GM21528 (cell line): Measurements from ENCODE around the gene APOBEC3C.
"Not testable (repeated sequence)": the region's sequence is repeated elsewhere in the genome, so short reads cannot be mapped to it uniquely, and the experiment has no call there.

Experiments
- ATAC-seq: cut with Tn5 transposase; IDR thresholded peaks from one replicate; pipeline ENCODE4 v1.9.1; 2021; ENCODE audit warnings: mild to moderate bottlenecking, moderate library complexity; ENCODE audit not compliant: unreplicated experiment, low FRiP score

The APOBEC3C gene

DNA sequence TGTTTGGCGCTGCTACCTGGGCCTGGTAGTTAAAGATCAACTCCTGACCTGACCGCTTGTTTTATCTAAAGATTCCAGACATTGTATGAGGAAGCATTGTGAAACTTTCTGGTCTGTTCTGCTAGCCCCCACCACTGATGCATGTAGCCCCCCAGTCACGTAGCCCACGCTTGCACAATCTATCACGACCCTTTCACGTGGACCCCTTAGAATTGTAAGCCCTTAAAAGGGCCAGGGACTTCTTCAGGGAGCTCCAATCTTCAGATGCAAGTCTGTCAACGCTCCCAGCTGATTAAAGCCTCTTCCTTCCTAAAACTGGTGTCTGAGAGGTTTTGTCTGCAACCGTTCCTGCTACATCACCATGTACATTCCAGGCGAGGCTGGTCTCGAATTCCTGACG is 41.6 kb downstream of the APOBEC3C start:
- ATAC-seq: no peak

DNA sequence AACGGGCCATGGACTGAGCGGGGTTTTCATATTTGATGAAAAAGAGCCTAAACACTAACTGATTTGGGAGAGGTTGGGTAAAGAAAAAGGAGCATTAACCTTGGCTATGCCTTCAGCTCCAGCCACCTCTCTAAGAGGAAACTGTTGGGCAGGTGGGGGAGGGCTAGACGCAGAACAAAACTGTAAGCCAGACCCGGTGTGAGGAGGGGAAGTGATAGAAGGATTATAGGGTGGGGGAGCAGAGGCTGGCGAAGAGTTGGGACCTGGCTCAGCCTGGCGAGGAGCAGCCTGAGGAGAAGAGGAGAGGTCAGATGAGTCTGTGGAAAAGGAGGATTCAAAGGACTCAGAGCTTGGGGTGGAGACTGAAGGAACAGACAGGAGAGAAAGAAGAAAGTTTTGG is 47.2 kb downstream of the APOBEC3C start:
- ATAC-seq: not testable (repeated sequence)

DNA sequence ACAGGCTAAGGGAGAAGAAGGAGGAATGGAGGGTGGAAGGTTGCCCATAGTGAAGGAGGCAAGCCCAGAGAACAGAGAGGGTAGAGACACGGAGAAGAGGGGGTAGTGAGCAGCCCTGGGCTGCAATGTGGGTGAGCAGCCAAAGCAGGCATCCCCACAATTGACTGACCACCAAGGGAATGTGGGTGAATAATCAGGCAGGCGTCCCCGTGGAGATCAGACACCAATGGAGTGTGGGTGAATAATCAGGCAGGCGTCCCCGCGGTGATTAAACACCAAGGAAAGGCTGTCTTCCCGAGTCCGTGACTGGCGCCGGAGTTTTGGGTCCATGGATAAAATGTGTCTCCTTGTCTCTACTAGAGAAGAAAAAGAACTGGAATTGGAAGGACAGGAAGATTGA is 47.9 kb downstream of the APOBEC3C start:
- ATAC-seq: not testable (repeated sequence)

DNA sequence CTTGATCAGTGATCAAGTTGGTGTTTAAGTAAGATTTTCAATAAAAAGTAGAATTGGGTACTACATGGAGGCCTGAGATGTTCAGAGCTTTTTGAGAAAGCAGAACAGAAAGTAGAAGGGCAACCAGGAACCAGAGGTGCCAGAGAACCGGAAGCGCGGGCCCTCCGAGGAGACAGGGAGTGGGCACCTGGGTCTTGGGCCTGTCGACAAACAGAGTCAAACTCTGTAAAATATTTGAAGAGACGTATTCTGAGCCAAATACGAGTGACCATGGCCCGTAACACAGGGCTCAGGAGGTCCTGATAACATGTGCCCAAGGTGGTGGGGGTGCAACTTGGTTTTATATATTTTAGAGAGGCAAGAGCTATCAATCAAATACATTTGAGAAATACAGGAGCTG is 49.8 kb downstream of the APOBEC3C start:
- ATAC-seq: not testable (repeated sequence)

DNA sequence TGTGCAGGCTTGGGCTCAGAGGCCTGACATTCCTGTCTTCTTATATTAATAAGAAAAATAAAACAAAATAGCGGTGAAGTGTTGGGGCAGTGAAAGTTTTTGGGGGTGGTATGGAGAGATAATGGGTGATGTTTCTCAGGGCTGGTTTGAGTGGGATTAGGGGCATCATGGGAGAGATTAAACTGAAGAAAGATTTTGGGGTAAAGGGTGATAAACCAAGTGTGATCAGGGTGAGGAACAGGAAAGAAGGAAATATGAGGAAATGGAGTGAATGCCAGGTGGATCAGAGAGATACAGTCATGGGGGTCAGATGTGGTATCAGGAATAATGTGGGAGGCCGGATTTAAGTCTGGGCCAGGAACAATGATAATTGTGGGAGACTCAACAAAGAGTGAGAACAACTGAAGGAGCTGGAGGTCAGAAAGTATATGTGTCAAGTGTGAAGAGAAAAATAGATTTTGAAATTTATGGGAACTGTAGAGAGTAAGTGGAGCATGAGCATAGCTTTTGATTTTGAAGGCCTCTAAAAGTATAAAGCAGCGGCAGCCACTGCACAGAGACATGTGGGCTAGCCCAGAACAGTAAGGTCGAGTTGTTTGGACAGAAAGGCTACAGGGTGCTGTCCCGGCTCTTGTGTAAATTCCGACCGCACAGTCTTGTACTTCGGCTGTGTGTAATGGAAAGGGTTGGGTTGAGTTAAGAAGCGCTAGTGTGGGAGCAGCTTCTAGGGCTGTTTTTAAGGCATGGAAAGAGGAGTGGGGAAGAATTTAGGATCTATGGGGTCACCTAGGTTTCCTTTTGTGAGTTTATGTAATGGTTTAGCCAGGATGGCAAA is 52.6 kb downstream of the APOBEC3C start:
- not testable (repeated sequence) for ATAC-seq

DNA sequence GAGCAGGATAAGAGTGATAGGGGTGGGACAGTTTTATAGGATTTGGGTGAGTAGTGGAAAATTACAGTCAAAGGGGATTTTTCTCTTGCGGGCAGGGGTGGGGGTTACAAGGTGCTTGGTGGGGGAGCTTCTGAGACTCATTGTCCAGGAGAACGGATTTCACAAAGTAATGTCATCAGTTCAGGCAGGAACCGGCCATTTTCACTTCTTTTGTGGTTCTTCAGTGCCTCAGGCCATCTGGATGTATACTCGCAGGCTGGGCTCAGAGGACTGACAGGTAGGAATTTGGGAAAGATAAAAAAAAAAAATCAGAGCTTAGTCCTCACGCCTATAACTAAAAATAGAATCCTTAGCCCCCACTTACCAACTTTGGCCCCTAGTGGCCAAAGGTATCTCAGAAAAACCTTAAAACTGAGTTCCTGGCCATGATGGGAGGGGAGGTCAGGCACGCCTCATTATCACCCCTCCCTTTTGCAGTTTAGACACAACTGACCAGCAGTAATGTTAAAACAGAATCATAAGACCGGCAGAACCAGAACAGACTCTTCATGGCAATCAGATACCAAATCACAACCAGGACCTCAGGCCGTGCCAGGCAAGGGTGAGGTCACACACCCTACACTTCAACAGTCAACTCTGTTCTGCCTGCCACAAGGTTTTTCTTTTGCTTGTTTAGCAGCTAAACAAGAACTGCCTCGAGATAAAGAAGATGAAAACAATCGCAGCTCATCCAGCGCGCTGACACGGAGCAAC is 54.2 kb downstream of the APOBEC3C start:
- no peak for ATAC-seq
